MM.1S (cell line): ENCODE data around the gene CCDC88C.

ENCODE experiments used
- DNase-seq: peaks from one replicate; pipeline ENCODE4 v3.0.0-alpha.2; 2015
- H2AFZ ChIP-seq: fragments of 300-600 bp; sonication (generic); 2 replicates; pipeline ENCODE4 v1.6.0; 2016; ENCODE audit warnings: antibody characterized with exemption, low read length
- H3F3A ChIP-seq: fragments of 300-600 bp; sonication (generic); 2 replicates; pipeline ENCODE4 v1.6.1; 2016; ENCODE audit warnings: mild to moderate bottlenecking, antibody characterized with exemption, low read length, moderate library complexity, mixed read lengths; ENCODE audit not compliant: insufficient read depth
- H3K27ac ChIP-seq: fragments of 300-600 bp; sonication (generic); 2 replicates; pipeline ENCODE4 v1.5.1; 2016; ENCODE audit warnings: mild to moderate bottlenecking, low read length
- H3K27me3 ChIP-seq: fragments of 300-600 bp; sonication (generic); replicated peaks from 2 replicates; pipeline ENCODE4 v1.6.0; 2016; ENCODE audit warnings: low read length; ENCODE audit not compliant: insufficient read depth
- H3K36me3 ChIP-seq: fragments of 300-600 bp; sonication (generic); replicated peaks from 2 replicates; pipeline ENCODE4 v1.6.1; 2016; ENCODE audit warnings: mild to moderate bottlenecking, low read length, mixed read lengths; ENCODE audit not compliant: insufficient read depth
- H3K4me1 ChIP-seq: fragments of 300-600 bp; sonication (generic); 2 replicates; pipeline ENCODE4 v1.6.1; 2016; ENCODE audit warnings: low read length, mixed read lengths
- H3K4me2 ChIP-seq: fragments of 300-600 bp; sonication (generic); 2 replicates; pipeline ENCODE4 v1.6.0; 2016; ENCODE audit warnings: low read depth, low read length
- H3K4me3 ChIP-seq: fragments of 300-600 bp; sonication (generic); 2 replicates; pipeline ENCODE4 v1.5.1; 2016; ENCODE audit warnings: low read length, mixed read lengths
- H3K79me2 ChIP-seq: fragments of 300-600 bp; sonication (generic); 2 replicates; pipeline ENCODE4 v1.6.1; 2016; ENCODE audit warnings: mixed run types, low read length, mixed read lengths
- H3K9ac ChIP-seq: fragments of 300-600 bp; sonication (generic); 2 replicates; pipeline ENCODE4 v1.6.1; 2016; ENCODE audit warnings: low read length, mixed read lengths
- H3K9me2 ChIP-seq: fragments of 300-600 bp; sonication (generic); replicated peaks from 2 replicates; pipeline ENCODE4 v1.6.1; 2016; ENCODE audit warnings: mild to moderate bottlenecking, low read length, mixed read lengths; ENCODE audit not compliant: insufficient read depth
- H3K9me3 ChIP-seq: fragments of 300-600 bp; sonication (generic); replicated peaks from 2 replicates; pipeline ENCODE4 v1.6.1; 2016; ENCODE audit warnings: mild to moderate bottlenecking, low read length, mixed read lengths; ENCODE audit not compliant: insufficient read depth
- H4K20me1 ChIP-seq: fragments of 300-600 bp; sonication (generic); 2 replicates; pipeline ENCODE4 v1.6.1; 2016; ENCODE audit warnings: mild to moderate bottlenecking, low read length, moderate library complexity, mixed read lengths; ENCODE audit not compliant: insufficient read depth
- EZH2 ChIP-seq: fragments of 300-600 bp; sonication (generic); optimal IDR thresholded peaks from 2 replicates; pipeline ENCODE3; 2017; ENCODE audit warnings: low read depth, mild to moderate bottlenecking, antibody characterized with exemption, low read length, mixed read lengths
- EZH2phosphoT487 ChIP-seq: fragments of 300-600 bp; sonication (generic); IDR thresholded peaks from 2 replicates; pipeline ENCODE4 v1.6.1; 2018; ENCODE audit warnings: antibody characterized with exemption, low read length
- TF ChIP-seq, protein P1 (sequence below): fragments of 300-600 bp; sonication (generic); IDR thresholded peaks from 2 replicates; pipeline ENCODE4 v1.5.1; 2016; ENCODE audit warnings: antibody characterized with exemption, low read length, mixed read lengths

Gene CCDC88C

DNA sequence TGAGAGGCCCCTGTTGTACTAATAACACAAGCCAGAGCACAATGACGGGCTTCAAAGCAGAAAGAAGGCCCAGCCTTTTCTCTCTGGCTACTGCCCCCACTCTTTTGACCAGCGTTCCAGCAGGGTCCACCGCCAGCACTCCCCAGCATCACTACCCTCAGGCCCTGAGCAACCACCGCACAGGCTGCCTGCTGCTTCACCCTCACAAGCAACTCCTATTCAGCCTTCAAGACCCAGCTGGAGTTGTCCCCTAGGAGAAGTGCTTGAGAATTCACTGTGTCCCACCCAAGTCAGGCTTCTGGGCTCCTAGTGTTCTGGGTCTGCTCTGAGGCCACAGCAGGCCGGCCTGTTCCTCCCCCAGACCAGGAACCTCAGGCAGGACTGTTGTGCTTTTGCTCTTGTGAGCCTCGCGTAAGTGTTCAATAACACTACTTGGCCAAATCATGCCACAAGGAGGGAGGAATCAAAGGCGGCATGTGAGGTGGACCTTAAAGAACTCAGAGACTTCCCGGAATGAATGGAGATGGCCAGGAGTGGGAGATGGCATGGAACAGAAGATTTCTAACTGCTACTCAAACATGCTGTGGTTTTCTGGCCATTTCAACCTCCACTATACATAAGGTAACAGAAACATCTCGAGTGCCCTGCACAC lies 89.8 kb downstream of the CCDC88C start:
- no peak for DNase-seq
- no peak overlapping the region for H3K4me2 ChIP-seq
- H3K36me3 ChIP-seq: no peaks in the 10 kb centered on the region
- H3K9me2 ChIP-seq: no peaks in the 10 kb centered on the region
- peak overlapping the region; percentile 16; the same call in 1 of the 2 replicates for H3K27ac ChIP-seq
- H3K27me3 ChIP-seq: no peaks in the 10 kb centered on the region
- no peak overlapping the region for H3K4me3 ChIP-seq
- H3K79me2 ChIP-seq: peaks cover 92% of the 10 kb centered on the region
- no peak overlapping the region for H2AFZ ChIP-seq
- no peaks in the 10 kb centered on the region for H3K9me3 ChIP-seq
- H3F3A ChIP-seq: peaks cover 28% of the 10 kb centered on the region
- H4K20me1 ChIP-seq: no peaks in the 10 kb centered on the region
- H3K9ac ChIP-seq: no peak overlapping the region
- TF ChIP-seq, protein P1, sequence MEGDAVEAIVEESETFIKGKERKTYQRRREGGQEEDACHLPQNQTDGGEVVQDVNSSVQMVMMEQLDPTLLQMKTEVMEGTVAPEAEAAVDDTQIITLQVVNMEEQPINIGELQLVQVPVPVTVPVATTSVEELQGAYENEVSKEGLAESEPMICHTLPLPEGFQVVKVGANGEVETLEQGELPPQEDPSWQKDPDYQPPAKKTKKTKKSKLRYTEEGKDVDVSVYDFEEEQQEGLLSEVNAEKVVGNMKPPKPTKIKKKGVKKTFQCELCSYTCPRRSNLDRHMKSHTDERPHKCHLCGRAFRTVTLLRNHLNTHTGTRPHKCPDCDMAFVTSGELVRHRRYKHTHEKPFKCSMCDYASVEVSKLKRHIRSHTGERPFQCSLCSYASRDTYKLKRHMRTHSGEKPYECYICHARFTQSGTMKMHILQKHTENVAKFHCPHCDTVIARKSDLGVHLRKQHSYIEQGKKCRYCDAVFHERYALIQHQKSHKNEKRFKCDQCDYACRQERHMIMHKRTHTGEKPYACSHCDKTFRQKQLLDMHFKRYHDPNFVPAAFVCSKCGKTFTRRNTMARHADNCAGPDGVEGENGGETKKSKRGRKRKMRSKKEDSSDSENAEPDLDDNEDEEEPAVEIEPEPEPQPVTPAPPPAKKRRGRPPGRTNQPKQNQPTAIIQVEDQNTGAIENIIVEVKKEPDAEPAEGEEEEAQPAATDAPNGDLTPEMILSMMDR: no peak
- TF ChIP-seq EZH2 (no peak), EZH2phosphoT487 (no peak)
- peaks cover 59% of the 10 kb centered on the region for H3K4me1 ChIP-seq

DNA sequence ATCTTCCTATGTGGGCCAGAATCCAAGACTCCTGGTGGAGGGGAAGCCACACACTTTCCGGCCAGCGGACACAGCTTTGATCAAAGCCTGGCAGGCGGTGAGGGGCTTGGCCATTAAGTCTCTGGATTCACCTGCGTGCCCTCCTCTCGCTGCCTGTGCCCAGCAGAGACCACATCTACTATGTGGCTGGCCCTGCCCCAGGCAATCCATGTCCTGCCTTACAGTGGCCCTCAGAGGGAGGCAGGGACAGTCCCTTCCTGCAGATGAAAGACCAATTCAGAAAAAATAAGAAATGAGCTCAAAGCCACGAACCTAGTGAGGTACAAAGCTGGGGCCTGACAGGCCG lies 90.4 kb downstream of the CCDC88C start:
- no peaks in the 10 kb centered on the region for H3K27me3 ChIP-seq
- no peaks in the 10 kb centered on the region for H3K9me3 ChIP-seq
- no peak overlapping the region for H2AFZ ChIP-seq
- TF ChIP-seq EZH2phosphoT487 (no peak), EZH2 (no peak)
- peaks cover 58% of the 10 kb centered on the region for H3K4me1 ChIP-seq
- H4K20me1 ChIP-seq: no peaks in the 10 kb centered on the region
- no peak for DNase-seq
- H3K27ac ChIP-seq: peak overlapping the region; percentile 16; the same call in 1 of the 2 replicates
- H3K4me3 ChIP-seq: no peak overlapping the region
- H3K4me2 ChIP-seq: no peak overlapping the region
- H3K9me2 ChIP-seq: no peaks in the 10 kb centered on the region
- H3K9ac ChIP-seq: no peak overlapping the region
- H3K79me2 ChIP-seq: peaks cover 92% of the 10 kb centered on the region
- peaks cover 28% of the 10 kb centered on the region for H3F3A ChIP-seq
- no peaks in the 10 kb centered on the region for H3K36me3 ChIP-seq

DNA sequence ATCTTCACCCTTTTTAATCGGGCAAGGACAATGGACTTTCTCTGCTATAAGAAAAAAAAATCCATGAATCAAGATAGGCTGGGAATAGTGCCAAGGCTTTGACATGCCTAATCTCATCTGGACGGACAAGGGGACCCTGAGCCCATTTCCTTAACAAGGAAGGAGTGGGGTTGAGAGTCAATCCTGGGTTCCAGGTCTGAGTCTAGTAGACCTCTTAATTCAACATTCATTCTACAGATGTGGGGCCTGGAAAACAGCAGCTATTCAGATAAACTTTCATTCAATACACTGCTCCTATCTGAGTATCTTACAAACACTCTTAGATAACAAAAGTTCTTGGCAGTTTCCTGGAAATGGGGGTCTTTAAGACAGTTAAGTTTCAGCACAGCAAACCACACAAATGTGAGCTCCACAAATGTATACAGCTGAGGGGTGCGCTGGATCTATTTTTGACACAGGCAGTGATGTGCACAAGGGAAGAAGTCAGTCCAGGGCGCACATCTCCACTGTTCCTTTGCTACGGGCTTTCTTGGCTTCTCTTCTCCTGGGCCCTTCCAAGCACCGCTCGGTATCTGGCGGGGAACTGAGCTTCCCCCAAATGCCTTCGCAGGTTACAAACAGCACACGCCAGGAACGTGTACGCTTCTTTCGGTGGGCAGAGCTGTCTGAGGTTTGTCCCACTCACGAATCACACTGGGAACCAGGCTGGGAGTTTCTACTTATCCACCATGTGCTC lies 90.9 kb downstream of the CCDC88C start:
- Histone ChIP-seq H2AFZ (no peak overlapping the region), H3K9ac (no peak overlapping the region), H3K9me3 (no peaks in the 10 kb centered on the region), H3K27ac (peak overlapping the region; percentile 23; the same call in 1 of the 2 replicates), H3F3A (peaks cover 28% of the 10 kb centered on the region), H3K4me2 (no peak overlapping the region), H3K4me3 (no peak overlapping the region), H3K36me3 (no peaks in the 10 kb centered on the region), H3K79me2 (peaks cover 92% of the 10 kb centered on the region), H4K20me1 (no peaks in the 10 kb centered on the region), H3K4me1 (peaks cover 57% of the 10 kb centered on the region), H3K27me3 (no peaks in the 10 kb centered on the region), H3K9me2 (no peaks in the 10 kb centered on the region)
- TF ChIP-seq, protein P1: no peak
- TF ChIP-seq EZH2phosphoT487 (no peak), EZH2 (no peak)
- DNase-seq: no peak
